Choroid plexus epithelial cell (primary cell): Measurements from ENCODE around the gene KCNK6.

Experiments used
- DNase-seq: peaks from one replicate; pipeline ENCODE4 v3.0.0-alpha.2; 2010; ENCODE audit warnings: low read depth
- H3K4me3 ChIP-seq: 2 replicates; pipeline ENCODE4 v1.5.1; 2011; ENCODE audit warnings: low read depth, mild to moderate bottlenecking, control low read depth, low read length, moderate library complexity
- TF ChIP-seq, protein P1 (sequence below): conservative IDR thresholded peaks from 2 replicates; pipeline ENCODE4 v1.5.1; 2011; ENCODE audit warnings: low read depth, mild to moderate bottlenecking, control low read depth, inconsistent platforms, low read length, moderate library complexity

The KCNK6 gene

DNA sequence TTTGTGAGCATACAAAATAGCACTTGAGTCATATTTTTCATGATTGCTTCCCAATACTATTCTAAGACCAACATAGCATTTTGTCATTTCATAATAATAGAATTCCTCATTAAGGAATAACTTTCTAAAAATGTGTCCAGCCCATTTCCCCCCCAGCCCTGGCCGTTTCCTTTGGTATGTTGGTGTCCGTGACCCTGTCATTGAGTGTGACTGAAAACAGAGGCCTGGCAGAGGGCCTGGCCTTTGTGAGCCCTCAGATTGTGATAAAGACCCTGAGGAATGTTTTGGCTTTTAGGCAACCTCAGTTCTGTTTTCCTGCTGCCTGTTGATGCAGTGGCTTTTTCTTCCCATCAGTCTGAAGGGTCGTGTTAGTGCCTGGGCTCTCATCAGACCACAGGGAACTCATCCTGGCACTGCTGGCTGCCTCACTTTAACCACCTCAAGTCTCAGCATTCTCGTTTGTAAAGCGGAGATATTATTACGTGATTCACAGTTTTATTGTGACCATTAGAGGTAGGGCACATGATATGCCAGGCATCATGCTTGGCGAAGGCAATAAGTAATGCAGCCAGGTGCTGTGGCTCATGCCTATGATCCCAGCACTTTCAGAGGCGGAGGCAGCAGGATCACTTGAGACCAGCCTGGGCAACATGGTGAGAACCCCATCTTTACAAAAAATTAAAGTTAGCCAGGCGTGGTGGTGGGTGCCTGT is 41.5 kb upstream of the KCNK6 start:
- TF ChIP-seq, protein P1, sequence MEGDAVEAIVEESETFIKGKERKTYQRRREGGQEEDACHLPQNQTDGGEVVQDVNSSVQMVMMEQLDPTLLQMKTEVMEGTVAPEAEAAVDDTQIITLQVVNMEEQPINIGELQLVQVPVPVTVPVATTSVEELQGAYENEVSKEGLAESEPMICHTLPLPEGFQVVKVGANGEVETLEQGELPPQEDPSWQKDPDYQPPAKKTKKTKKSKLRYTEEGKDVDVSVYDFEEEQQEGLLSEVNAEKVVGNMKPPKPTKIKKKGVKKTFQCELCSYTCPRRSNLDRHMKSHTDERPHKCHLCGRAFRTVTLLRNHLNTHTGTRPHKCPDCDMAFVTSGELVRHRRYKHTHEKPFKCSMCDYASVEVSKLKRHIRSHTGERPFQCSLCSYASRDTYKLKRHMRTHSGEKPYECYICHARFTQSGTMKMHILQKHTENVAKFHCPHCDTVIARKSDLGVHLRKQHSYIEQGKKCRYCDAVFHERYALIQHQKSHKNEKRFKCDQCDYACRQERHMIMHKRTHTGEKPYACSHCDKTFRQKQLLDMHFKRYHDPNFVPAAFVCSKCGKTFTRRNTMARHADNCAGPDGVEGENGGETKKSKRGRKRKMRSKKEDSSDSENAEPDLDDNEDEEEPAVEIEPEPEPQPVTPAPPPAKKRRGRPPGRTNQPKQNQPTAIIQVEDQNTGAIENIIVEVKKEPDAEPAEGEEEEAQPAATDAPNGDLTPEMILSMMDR = no peak
- DNase-seq = no peak
- no peak overlapping the region for H3K4me3 ChIP-seq

DNA sequence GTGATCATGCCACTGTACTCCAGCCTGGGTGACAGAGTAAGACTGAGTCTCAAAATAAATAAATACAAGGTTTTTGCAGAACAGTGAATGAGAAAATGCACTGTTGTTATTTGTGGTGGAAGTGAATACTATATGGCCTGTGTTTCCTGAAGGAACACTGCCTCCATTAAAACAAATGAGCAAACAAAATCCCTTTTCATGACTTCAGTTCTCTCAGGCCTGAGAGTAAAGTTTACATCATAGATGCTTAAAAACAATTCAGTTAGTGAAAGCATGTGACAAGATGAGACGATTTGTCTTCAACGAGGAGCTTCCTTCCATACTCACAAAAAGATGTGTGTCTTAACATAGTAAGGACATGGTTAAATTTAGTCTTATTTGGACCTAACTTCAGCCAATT is 40.9 kb upstream of the KCNK6 start:
- TF ChIP-seq, protein P1 = no peak
- H3K4me3 ChIP-seq = no peak overlapping the region
- DNase-seq = no peak

DNA sequence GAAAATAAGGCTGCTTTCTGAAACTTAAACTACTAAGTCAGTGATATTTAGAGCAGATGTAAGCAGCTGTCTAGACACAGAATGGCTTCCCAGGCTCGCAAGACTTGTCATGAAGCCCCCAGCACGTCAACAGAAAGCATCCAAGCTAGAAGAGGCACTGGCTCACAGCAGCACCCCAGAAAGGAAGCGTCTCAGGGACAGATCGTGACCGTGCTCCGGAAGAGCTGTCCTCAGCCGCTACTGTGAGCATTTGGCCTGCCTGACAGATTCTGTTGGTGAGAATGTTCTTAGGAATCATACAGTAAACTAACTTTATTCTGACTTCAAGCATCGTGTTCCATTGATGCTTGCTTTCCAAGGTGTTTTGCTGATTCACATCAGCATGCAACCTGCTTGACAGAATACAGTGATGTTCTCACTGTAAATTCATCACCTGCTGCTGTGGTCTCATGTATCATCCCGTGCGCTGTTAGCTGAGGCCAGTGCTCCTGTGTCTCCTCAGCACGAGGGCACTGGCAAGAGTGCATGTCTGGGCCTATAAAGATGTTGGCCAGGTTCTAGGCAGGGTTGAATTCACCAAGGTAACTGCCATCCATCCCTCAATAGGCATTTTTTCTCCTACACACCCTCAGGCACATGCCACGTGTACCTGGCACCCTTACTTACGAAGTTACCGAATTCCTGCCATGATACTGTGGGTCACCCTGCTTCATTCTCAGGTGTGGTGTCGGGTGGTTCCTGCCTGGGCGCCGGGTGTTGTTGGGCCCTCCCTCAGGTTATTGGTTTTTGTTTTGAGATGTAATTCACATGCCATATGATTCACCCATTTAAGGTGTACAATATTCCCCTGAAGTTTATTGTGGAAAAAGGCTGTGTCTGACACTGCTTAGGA is 39.4 kb upstream of the KCNK6 start:
- no peak for DNase-seq
- TF ChIP-seq, protein P1 = no peak

DNA sequence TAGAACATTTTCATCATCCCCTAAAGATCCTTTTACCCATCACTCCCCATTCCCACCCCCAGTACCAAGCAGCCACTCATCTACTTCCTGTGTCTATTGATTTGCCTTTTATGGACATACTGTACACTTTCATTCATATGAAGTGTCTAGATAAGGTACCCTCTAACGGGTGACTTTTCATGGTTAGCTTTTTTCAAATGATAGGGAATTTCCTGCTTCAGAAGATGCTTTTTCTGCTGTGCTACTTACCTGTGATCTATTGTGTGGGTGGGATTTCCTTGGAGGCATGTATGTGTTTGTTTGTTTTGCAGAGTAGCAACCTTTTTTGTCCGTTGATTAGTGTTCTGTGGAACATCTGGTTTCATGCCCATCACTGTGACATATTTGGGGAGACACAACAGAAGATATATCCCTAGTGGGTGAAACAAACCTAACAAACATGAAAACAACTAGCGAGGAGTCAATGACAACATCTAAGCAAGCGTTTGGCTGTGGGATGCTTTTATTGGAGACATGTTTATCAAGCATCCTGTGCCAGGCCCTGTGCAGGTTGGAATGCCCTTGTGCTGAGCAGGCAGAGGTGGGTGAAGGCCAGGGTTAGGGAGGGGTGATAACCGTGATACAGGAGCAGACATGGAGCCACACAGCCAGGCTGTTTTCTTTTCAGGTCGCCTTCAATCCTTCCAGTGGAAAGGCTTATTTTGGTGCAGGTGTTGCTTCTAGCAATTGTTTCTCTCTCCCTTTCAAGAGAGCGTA is 37.7 kb upstream of the KCNK6 start:
- DNase-seq = no peak
- H3K4me3 ChIP-seq = no peak overlapping the region
- TF ChIP-seq, protein P1 = no peak

More for the DNA sequence above, 39.4 kb upstream of the KCNK6 start:
- no peak overlapping the region for H3K4me3 ChIP-seq

DNA sequence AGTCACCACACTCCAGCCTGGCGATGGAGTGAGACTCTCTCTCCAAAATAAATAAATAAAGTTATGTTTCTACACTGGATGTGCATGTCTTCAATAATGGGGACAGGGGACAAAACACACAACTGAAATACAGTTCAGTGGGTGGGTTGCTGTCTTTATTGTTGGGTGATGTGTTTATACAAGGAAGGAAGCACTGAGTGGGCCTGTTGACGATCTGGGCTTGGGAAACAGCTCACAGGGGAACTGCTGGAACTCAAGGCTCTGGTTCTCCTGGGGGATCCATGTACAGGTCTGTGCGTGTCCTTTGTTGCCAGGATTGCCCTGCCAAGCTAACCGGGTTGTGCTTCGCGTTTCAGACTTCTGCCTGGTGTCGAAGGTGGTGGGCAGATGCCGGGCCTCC is 36.4 kb upstream of the KCNK6 start:
- TF ChIP-seq, protein P1 = no peak
- no peak for DNase-seq
- no peak overlapping the region for H3K4me3 ChIP-seq

DNA sequence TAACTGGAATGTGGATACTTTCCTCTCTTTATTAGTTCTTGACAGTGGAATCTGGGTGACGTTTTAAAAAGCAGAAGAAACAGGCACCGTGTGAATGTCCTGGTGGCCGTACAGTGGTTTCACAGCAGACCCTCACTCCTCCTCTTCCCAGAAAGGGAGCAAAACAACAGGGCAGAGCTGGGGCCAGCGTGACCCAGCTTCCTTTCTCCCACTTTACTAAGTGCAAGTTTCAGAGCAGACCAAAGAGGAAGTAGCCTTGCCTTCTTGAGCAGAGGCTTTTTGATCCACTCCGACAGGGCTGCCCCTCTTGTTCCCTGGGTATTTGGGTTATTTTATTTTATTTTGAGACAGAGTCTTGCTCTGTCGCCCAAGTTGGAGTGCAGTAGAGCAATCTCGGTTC is 35.2 kb upstream of the KCNK6 start:
- no peak for DNase-seq
- H3K4me3 ChIP-seq = no peak overlapping the region
- TF ChIP-seq, protein P1 = no peak
